CD4-positive, alpha-beta T cell treated with Interleukin-4 for 1 hour (primary cell): ENCODE data around the gene P2RX4.
"Not testable (repeated sequence)": the region's sequence is repeated elsewhere in the genome, so short reads cannot be mapped to it uniquely, and the experiment has no call there.

Experiments used
- DNase-seq, 2 donors: peaks; one replicate each; pipeline ENCODE4 v3.0.0-alpha.2; 2020 to 2022

Gene P2RX4

DNA sequence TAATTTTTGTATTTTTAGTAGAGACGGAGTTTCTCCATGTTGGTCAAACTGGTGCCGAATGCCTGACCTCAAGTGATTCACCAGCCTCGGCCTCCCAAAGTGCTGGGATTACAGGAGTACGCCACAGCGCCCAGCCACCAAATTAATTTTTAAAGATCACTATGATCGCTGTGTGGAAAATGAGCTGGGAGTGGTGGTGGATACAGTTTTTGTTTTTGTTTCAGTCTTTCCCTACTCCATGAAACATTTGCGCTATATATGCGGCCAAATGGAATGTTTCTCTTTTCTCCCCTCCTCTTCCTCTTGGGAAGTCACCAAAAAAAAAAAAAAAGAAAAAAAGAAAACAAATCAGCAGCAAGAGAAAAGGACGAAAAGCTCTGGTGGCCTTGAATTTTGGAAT is 20.8 kb upstream of the P2RX4 start:
- DNase-seq, result no peak

DNA sequence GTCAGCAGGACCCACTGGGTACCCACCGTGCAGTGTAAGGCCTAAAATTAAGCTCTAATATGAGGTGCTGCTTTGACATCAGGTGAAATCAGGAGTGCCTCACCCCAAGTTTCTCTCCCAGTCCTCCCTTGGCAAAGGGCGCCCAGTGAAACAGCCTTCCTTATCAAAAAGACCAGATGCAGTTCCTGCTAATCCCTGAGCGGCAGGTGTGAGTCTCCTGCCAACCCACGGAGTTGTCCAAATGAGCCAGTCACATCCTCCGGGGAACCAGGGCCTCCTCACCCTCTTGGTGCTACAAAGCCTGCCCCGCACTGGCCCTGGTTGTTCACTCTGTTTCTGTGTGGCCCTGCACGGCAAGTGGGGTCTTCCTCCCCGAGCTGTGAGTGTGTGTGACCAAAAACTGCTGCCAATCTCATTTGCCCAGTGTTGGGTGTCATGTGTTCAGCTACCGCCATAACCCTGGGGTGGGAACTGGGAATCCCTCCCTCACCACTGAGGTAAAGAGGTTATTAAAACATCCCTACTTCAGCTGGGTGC is 20.2 kb upstream of the P2RX4 start:
- no peak for DNase-seq

DNA sequence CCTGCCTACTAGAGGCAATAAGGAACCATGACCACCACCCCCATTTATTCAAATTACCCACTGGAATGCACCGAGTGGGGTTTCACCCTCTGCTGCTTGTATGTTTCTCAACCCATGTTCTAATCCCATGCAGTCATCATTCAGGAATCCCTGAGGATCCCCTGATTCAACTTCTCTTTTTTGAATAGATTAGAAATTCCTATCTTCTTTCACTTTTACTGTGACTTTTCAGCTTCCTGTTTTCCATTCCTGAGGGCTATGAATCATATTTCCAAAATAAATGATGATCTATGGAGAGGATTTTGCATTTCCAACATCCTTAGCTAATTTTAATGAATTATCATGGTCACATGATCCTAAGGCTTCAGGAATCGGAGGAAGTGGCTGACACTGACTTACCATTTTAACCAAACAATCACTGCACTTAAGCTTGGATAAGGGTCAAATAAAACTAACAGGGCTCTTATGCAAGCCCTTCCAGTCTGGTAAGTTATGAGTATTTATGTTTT is 19.4 kb upstream of the P2RX4 start:
- DNase-seq, result peak in 1 of 2 donors; percentile 61

DNA sequence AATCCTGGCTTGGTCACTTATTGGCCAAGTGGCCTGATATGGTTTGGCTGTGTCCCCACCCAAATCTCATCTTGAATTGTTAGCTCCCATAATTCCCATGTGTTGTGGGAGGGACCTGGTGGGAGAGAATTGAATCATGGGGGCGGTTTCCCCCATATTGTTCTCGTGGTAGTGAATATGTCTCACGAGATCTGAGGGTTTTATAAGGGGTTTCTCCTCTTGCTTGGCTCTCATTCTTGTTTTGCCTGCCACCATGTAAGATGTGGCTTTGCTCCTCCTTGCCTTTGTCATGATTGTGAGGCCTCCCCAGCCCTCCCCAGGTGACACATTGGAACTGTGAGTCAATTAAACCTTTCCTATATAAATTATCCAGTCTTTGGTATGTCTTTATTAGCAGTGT is 18.8 kb upstream of the P2RX4 start:
- DNase-seq, result no peak

DNA sequence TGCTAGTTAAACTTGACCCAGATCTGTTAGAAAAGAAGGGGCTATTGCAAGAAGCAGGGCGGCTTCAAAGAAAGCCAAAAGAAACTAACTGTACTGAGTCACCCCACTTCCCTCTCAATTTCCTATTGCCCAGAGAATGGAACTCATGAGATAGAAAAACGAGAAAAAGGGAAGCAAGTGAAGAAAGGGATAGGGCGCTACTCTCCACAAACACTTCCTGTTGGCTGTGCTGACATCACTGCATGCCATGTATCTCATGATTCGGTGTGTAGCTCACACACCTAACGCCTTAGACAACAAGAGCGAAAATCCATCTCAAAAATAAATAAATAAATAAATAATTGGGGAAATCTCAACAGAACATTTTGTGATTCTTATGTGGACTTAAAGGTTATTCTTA is 13.0 kb upstream of the P2RX4 start:
- DNase-seq, result peak in 1 of 2 donors; percentile 60

DNA sequence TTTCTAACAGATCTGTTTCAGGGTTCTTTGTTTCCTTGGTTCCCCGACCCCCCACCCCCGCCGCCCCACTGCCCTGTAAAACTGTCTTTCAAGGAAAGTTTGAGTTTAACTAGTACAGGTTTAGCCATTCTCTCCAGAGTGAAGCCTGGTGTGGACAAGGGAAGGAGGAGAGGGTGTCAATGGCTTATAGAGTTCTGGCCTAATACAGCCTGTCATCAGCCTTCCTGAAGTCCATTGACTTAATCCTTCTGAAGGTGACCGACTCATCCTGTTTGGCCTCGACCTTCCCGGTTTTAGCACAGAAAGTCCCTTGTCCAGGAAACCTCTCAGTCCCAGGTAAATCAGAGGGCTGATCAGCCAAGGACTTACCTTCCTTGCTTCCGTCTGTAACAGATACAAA is 11.0 kb upstream of the P2RX4 start:
- DNase-seq, result no peak

DNA sequence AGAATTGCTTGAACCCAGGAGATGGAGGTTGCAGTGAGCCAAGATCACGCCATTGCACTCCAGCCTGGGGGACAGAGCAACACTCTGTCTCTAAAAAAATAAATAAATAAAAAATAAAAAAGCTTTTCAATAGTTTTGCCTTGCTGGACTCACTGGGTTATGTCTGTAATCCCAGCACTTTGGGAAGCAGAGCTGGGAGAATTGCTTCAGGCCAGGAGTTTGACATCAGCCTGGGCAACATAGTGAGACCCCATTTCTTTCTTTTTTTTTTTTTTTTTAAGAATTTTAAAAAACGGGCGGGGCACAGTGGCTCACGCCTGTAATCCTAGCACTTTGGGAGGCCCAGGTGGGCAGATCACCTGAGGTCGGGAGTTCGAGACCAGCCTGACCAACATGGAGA is 8.8 kb upstream of the P2RX4 start:
- not testable (repeated sequence) for DNase-seq

DNA sequence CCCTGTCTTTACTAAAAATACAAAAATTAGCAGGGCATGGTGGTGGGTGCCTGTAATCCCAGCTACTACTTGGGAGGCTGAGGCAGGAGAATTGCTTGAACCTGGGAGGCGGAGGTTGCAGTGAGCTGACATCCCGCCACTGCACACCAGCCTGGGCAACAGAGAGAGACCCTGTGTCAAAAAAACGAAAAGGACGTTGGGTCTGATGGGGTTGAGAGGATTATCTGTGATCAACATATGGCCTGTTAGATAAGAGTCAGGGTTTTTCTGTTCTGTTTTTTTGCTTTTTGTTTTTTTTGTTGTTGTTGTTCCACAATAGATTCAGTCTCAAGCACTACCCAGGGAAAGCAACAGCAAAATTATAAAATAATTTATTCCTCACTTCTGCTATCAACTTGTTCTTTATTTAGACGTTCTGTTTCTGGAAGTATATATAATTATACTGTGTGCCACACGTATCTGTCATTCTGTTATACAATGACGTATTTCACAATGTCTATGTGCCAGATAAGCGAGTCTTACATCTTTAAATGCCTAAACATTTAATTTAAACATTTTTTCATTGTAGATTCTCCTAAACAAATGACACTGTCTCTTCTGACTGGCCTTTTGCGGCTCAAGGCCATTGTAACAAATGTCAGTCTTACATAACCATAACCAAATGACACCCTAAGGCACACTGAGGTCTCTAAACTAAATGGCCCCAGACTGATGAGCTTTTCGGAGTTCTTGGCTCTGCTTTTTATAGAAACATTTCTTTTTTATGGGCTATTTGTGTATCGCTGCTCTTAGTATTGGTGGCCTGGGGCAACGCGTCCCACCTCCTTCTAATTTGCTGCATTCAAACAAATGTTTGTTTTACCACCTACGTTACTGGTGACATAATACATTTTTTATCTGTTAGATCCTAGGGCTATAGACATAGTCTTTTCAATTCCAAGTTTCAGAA is 7.2 kb upstream of the P2RX4 start:
- no peak for DNase-seq

DNA sequence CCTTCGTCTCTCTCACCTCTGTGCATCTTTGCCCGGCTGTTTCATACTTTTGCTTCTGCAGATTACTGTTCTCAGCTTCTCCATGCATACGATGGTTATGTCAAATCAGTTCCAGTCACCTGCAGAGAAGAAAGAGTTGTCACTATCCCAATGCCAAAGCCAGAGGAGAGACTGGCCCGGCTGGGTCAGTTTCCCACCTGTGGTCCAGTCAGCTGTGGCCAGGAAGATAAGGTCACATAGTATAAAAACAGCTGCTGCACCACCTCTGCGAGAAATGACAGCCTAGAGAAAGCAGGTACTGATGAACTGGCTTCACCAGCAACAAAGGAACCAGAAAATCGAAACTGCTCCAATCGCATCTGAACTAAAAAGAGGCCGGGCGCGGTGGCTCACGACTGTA is 6.4 kb upstream of the P2RX4 start:
- DNase-seq, result no peak

DNA sequence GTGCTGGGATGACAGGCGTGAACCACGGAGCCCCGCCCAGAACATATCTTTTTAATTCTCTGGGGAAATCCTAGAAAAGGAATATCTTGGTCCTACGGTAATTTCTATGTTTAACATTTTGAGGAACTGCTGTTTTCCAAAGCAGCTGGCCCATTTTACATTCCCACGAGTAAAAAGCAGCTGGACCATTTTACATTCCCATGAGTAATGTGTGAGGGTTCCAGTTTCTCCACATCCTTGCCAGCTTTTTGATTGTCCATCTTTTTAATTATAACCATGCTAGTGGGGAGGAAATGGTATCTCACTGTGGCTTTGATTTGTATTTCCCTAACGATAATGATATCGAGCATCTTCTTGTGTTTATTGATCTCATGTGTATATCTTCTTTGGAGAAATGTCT is 4.4 kb upstream of the P2RX4 start:
- no peak for DNase-seq

DNA sequence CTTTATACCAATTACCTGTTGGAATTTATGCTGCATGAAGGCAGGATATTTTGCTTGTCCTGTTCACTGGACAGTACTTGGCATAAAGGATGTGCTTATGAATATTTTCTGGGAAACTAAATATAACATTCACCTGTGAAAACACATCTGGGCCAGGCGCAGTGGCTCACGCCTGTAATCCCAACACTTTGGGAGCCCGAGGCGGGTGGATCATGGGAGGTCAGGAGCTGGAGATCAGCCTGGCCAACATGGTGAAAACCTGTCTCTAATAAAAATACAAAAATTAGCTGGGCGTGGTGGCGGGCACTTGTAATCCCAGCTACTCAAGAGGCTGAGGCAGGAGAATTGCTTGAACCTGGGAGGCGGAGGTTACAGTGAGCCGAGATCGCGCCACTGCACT is 1.4 kb upstream of the P2RX4 start:
- DNase-seq, result not testable (repeated sequence)

DNA sequence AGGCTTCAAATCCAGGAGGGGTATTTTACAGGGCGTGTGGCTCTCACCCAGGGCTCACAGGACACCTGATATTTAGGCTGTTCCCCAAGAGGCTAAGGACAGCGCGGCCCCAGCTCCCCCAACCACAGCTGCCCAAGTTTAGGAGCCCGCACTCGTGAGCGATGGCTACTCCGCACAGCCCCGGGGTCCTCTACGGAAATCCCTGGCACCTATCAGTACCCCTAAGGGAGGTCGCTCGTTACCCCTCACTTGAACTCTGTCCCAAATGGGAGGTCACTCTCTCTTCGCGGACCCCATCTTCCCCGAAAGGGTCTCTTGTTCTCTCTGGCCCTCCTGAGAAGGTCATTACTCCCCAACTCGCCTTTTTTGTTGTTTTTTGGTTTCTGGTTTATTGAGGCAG is 708 bp upstream of the P2RX4 start:
- DNase-seq, result no peak

DNA sequence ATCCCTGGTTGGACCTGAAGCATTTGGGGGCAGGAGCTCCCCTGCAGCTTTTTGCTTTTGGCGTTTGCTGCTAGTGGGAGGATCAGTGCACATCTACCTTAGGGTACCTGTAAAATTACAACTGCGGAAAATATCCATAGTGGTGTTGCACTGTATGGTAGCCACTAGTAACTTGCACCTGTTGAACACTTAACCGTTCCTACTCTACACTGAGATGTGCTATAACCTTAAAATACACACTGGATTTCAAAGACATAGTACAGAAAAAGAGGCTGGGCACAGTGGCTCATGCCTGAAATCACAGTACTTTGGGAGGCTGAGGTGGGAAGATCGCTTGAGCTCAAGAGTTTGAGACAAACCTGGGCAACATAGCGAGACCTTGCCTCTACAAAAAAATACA is 2.9 kb downstream of the P2RX4 start:
- DNase-seq, result no peak

DNA sequence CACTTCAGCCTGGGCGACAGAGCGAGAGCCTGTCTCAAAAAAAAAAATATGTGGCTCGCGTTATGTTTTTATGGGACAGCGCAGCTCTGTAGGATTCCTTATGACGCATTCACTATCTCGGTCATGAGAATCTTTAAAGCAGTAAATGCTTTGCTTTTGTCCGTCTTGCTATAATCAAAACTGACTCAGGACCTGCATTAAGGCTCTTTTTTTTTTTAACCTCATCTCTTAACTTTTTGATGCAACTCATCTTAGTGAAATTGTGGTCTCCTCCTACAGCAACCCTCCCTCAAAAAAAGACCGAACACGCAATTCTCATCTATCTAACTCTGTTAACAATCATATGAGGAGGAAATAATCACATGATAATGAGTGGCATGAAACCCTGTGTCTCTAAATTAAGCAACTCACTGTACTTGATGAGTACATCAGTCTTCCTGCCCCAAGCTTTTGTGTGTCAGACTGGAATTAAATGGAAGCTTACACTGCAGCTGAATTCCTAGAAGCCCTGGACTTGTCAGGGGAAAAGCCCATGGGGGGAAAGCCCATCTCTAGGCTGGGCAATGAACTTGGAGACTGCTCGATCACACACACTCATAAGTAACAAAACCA is 4.3 kb downstream of the P2RX4 start:
- DNase-seq, result peak; percentile 65 to 77

DNA sequence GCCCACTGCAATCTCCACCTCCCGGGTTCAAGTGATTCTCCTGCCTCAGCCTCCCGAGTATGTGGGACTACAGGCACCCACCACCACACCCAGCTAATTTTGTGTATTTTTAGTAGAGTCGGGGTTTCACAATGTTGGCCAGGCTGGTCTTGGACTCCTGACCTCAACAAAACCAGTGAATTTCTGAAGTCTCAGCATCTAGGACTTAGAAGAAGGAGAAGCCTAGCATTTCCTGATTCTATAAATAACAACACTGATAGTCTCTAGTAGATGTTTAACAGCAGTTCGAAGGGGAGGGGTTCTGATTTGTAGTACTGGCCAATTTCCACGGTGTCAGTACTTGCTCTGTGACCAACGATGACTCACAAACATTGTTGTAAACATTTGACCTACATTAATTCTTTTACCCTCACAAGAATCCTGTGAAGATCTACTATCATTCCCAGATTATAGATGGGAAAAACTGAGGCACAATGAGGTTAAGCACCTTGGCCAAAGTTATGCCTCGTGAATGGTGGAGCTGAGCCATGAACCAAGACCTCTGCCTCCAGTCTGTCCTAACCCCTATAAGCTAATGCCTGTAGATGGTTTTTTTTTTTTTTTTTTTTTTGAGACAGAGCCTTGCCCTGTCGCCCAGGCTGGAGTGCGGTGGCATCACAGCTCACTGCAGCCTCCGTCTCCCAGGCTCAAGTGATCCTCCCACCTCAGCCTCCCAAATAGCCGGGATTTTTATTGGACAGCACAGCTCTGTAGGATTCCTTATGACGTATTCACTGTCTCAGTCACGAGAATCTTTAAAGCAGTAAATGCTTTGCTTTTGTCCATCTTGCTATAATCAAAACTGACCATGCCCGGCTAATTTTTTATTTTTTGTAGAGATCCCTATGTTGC is 5.2 kb downstream of the P2RX4 start:
- DNase-seq, result peak; percentile 37 to 60

DNA sequence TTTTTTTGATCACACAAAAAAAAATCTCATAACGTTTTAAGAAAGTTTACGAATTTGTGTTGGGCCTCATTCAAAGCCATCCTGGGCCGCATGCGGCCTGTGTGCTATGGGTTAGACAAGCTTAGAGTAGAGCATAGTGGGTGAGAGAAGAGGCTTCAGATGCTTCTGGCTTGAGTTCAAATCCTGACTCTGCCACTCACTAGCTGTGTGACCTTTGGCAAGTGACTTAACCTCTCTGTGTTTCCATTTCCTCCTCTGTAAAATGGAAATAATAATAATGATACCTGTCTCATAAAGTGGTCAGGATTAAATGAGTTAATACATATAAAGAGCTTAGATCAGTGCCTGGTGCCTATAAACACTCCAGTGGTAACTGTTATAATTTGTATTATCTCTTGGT is 6.2 kb downstream of the P2RX4 start:
- no peak for DNase-seq

DNA sequence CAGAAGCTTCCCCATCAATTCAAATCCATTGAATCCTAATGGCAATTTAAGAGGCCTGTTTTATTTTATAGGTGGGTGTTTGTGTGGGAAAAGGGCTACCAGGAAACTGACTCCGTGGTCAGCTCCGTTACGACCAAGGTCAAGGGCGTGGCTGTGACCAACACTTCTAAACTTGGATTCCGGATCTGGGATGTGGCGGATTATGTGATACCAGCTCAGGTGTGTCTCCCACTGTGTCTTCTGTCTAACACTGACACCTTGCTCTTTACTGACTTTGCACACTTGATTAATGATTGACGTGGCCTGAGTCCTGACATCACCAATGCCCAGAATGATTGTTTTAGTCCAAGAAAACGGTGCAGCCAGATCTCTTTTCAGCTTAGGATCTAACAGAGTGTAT is 7.1 kb downstream of the P2RX4 start:
- DNase-seq, result no peak

DNA sequence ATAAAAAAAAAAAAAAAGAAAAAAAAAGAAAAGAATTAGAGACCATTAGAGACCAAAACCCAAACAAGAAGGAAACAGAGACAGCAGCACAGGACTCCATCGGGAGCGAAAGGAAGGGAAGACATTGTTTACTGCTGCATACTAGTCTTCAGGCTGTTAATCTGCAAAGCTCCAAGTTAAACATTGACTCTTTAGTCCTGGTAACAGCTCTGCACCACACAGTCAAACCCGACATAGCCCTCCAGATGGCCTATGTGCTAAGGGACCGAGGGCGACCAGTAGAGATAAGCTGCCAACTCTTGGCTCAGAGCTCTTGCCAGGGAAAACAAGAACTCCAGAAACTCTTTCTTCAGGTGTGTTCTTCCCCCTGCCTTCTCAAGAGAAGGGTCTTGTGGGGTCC is 7.8 kb downstream of the P2RX4 start:
- no peak for DNase-seq

DNA sequence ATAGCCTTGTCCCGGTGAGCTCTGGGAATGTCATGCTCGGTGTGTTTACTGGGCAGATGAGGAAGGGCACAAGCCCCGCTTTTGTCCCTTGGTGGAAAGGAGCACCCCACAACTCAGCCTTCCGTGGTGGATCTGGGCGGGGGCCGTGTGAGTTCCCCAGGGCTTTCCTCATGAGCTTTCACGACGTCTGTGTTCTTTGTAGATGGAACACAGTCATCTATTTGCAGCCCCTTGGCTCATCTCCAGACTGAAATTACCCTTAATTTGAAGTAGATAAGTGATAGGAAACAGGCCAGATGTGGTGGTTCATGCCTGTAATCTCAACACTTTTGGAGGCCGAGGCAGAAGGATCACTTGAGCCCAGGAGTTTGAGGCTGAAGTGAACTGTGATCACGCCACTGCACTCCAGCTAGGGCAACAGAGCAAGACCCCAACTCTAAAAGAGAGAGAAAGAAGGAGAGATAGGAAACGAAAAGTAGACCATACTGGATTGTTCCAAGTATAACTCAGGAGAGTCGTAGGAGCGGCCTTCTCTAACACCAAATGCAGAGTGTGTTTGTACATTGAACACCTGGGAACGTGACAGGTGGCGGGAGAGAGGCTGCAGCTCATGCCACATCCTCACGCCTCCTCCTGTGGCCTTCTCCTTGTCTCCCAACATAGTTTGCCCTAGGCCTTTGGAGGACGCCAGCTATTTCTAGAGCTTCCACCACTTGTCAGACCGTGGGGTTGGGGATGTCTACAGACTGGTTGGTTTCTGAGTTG is 8.8 kb downstream of the P2RX4 start:
- DNase-seq, result no peak

DNA sequence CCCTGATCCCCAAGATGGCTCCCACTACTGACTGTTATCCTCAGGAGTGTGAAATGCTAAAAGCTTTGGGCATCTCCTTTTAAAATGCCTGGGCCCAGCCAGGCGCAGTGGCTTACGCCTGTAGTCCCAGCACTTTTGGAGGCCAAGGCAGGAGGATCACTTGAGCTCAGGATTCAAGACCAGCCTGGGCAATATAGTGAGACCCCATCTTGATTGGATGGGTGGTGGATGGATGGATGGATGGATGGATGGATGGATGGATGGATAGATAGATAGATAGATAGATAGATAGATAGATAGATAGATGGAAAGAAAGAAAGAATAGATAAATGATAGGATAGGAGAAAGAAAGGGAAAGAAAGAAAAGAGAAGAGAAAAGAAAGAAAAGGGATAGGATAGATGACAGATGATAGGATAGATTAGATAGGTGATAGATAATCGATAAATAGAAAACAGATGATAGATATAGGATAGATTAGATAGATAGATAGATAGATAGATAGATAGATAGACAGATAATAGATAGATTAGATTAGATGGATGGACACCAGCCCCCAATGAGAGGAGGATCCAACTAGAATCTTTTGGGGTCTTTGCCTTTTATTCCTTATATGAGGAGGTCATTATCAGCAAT is 9.5 kb downstream of the P2RX4 start:
- DNase-seq, result no peak

DNA sequence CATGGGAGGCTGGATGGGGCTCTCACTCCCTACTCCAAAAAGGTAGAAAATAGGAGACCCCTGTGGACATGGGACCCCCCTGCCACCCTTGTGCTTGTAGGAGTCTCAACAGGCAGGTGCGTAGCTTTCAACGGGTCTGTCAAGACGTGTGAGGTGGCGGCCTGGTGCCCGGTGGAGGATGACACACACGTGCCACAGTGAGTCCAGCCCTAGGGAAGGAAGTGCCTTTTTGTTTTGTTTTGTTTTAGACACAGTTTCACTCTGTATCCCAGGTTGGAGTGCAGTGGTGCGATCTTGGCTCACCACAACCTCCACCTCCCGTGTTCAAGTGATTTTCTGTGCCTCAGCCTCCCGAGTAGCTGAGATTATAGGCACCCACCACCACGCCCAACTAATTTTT is 12.9 kb downstream of the P2RX4 start:
- DNase-seq, result peak in 1 of 2 donors; percentile 38
